Endothelial cell of umbilical vein (primary cell): ENCODE data around the gene GNB1L. TPM values are rescaled to one million over a fixed set of nuclear protein-coding genes. Genes with fewer than 3 reads are reported as not detected.

Source experiments
- BruUV-seq: library from RNA; stranded (reverse); fragments of 400-500 nt; replicated peaks from 2 replicates; lab custom pipeline; 2021; lab: Mats Ljungman, UMichigan
- CTCF ChIA-PET: fragments of 300-600, 350-600 bp; sonication (Branson Sonifier 250); formaldehyde crosslinking; loops from one replicate; lab custom pipeline; 2021; ENCODE audit warnings: antibody characterized with exemption, inconsistent platforms; lab: Charles Lee
- POLR2A ChIA-PET: fragments of 300-600, 350-600 bp; sonication (Branson Sonifier 250); formaldehyde crosslinking; loops from one replicate; lab custom pipeline; 2021; ENCODE audit warnings: antibody characterized with exemption, inconsistent platforms; lab: Charles Lee
- DNase-seq: peaks from one replicate; pipeline ENCODE4 v3.0.0-alpha.2; 2011; ENCODE audit warnings: low read depth, low spot score
- FAIRE-seq: peaks from 2 replicates; lab custom pipeline; 2011; peaks lifted over from hg19 to GRCh38; lab: Jason Lieb, UNC
- H2AFZ ChIP-seq: 2 replicates; pipeline ENCODE4 v1.6.0; 2012; ENCODE audit warnings: low read depth, low read length, control low read depth, inconsistent platforms
- H3K27ac ChIP-seq: 2 replicates; pipeline ENCODE4 v1.5.1; 2011; ENCODE audit warnings: low read depth, mild to moderate bottlenecking, control low read depth, low read length, moderate library complexity; ENCODE audit not compliant: insufficient read depth
- H3K27me3 ChIP-seq, 2 experiments: 2 replicates each; pipeline versions ENCODE4 v1.6.0 to v1.6.1; 2011; ENCODE audit warnings: low read length in 2 of 2, mixed read lengths in 1 of 2; ENCODE audit not compliant: control insufficient read depth in 2 of 2, insufficient read depth in 2 of 2
- H3K36me3 ChIP-seq, 2 experiments: 2 replicates in 1 of 2; 3 replicates in 1 of 2; pipeline ENCODE4 v1.5.1; 2011; ENCODE audit warnings: low read length in 2 of 2, mild to moderate bottlenecking in 1 of 2, moderate library complexity in 1 of 2; ENCODE audit not compliant: control insufficient read depth in 2 of 2, insufficient read depth in 2 of 2; ENCODE audit errors: extremely low read depth in 1 of 2
- H3K4me1 ChIP-seq: 3 replicates; pipeline ENCODE4 v1.5.1; 2011; ENCODE audit warnings: mild to moderate bottlenecking, low read length; ENCODE audit not compliant: control insufficient read depth, insufficient read depth; ENCODE audit errors: extremely low read depth
- H3K4me2 ChIP-seq: 2 replicates; pipeline ENCODE4 v1.6.1; 2011; ENCODE audit warnings: low read length, control low read depth, mixed read lengths; ENCODE audit not compliant: insufficient read depth
- H3K4me3 ChIP-seq, 3 experiments: fragments of 200-600 bp in 1 of 3; sonication (generic), shearing (Covaris generic) in 1 of 3; replicated peaks in 1 of 3; 2 replicates each; pipeline ENCODE4 v1.5.1; 2011 to 2016; ENCODE audit warnings: control low read depth in 3 of 3, low read length in 3 of 3, mild to moderate bottlenecking in 2 of 3, inconsistent platforms in 1 of 3, low read depth in 1 of 3, moderate library complexity in 1 of 3; ENCODE audit not compliant: insufficient read depth in 1 of 3
- H3K79me2 ChIP-seq: 2 replicates; pipeline ENCODE4 v1.6.0; 2012; ENCODE audit warnings: low read length, inconsistent platforms; ENCODE audit not compliant: control insufficient read depth, insufficient read depth
- H3K9ac ChIP-seq: replicated peaks from 2 replicates; pipeline ENCODE3; 2011; ENCODE audit warnings: low read length, control low read depth; ENCODE audit not compliant: insufficient read depth; ENCODE audit errors: extremely low read depth
- H3K9me1 ChIP-seq: replicated peaks from 3 replicates; pipeline ENCODE4 v1.6.0; 2011; ENCODE audit warnings: mild to moderate bottlenecking, low read length; ENCODE audit not compliant: control insufficient read depth, insufficient read depth; ENCODE audit errors: extremely low read depth
- H3K9me3 ChIP-seq: replicated peaks from 2 replicates; pipeline ENCODE4 v1.5.1; 2012; ENCODE audit warnings: low read length, inconsistent platforms; ENCODE audit not compliant: control insufficient read depth, insufficient read depth
- H4K20me1 ChIP-seq: replicated peaks from 2 replicates; pipeline ENCODE3; 2011; ENCODE audit warnings: mild to moderate bottlenecking, low read length; ENCODE audit not compliant: control insufficient read depth, insufficient read depth; ENCODE audit errors: extremely low read depth
- CTCF ChIP-seq, 2 donors: IDR thresholded peaks; 1 replicate in 1 of 2; 2 replicates in 1 of 2; pipeline ENCODE4 v1.5.1; 2011; ENCODE audit warnings: low read length in 2 of 2, mild to moderate bottlenecking in 2 of 2, moderate library complexity in 2 of 2, control low read depth in 1 of 2, inconsistent platforms in 1 of 2, low read depth in 1 of 2; ENCODE audit not compliant: insufficient read depth in 1 of 2; ENCODE audit errors: extremely low read depth in 1 of 2
- EZH2 ChIP-seq: IDR thresholded peaks from 2 replicates; pipeline ENCODE4 v1.6.1; 2012; ENCODE audit warnings: borderline replicate concordance, low read depth, mild to moderate bottlenecking, moderate library complexity, low read length, inconsistent platforms; ENCODE audit not compliant: severe bottlenecking
- FOS ChIP-seq: IDR thresholded peaks from 2 replicates; pipeline ENCODE4 v1.6.1; 2011; ENCODE audit warnings: mild to moderate bottlenecking, low read length, moderate library complexity, borderline replicate concordance; ENCODE audit not compliant: insufficient read depth
- GATA2 ChIP-seq: IDR thresholded peaks from 2 replicates; pipeline ENCODE4 v1.7.0; 2011; ENCODE audit warnings: low read depth, mild to moderate bottlenecking, moderate library complexity, mixed read lengths, low read length; ENCODE audit not compliant: insufficient read length, insufficient read depth
- JUN ChIP-seq: IDR thresholded peaks from 2 replicates; pipeline ENCODE4 v1.6.1; 2011; ENCODE audit warnings: borderline replicate concordance, low read depth; ENCODE audit not compliant: insufficient read length, insufficient read depth
- MAX ChIP-seq: IDR thresholded peaks from 2 replicates; pipeline ENCODE4 v1.6.1; 2011; ENCODE audit not compliant: insufficient read depth, insufficient read length
- MYC ChIP-seq: IDR thresholded peaks from one replicate; pipeline ENCODE4 v1.6.1; 2011; ENCODE audit warnings: mild to moderate bottlenecking, low read depth, low read length
- POLR2A ChIP-seq: IDR thresholded peaks from 2 replicates; pipeline ENCODE4 v1.6.1; 2012; ENCODE audit warnings: low read depth, mild to moderate bottlenecking, control low read depth, low read length
- POLR2AphosphoS5 ChIP-seq: IDR thresholded peaks from 2 replicates; pipeline ENCODE4 v1.6.1; 2012; ENCODE audit warnings: low read depth, mild to moderate bottlenecking, control low read depth, low read length, moderate library complexity; ENCODE audit not compliant: insufficient read depth
- dilution Hi-C: fragments of 300-500 bp; cut with MboI; formaldehyde crosslinking; loops from one replicate; pipeline ENCODE4 v1.15.0; 2019; ENCODE audit warnings: low sequenced_read_pairs; ENCODE audit not compliant: extremely low pct_ligation_motif_present
- intact Hi-C: fragments of 100-400 bp; cut with micrococcal nuclease; formaldehyde crosslinking; loops from one replicate; pipeline ENCODE4 v1.10.0; 2022
- polyA plus RNA-seq, 4 experiments: library from polyadenylated mRNA; depleted of rRNA in 3 of 4; stranded (reverse) in 3 of 4; unstranded in 1 of 4; fragments of >200 nt; gene quantifications; 2 replicates each; pipeline versions ENCODE4 v1.2.1 to v1.2.3, GENCODE V29; 2011 to 2012; ENCODE audit warnings: missing spikeins in 1 of 4
- total RNA-seq: library from RNA; stranded (reverse); gene quantifications from 2 replicates; pipeline ENCODE4 v1.2.3, GENCODE V29; 2021

Gene GNB1L
- total and polyA plus RNA-seq, 2 donors (not counting 3 experiments of a cell fraction or from before 2014, with no cell fraction given) = 5.4 to 5.9 TPM

GRCh38 chr22:19786959-19787848 lies 67.5 kb downstream of the GNB1L start:
- no peak for DNase-seq
- no peaks in the 10 kb centered on the region for H3K36me3 ChIP-seq
- no peaks in the 10 kb centered on the region for H3K4me1 ChIP-seq
- H4K20me1 ChIP-seq = no peaks in the 10 kb centered on the region
- no peaks in the 10 kb centered on the region for H3K79me2 ChIP-seq
- no peak overlapping the region for H3K27ac ChIP-seq
- dilution Hi-C loops = no loop called here
- no peak overlapping the region for H3K9ac ChIP-seq
- ChIA-PET CTCF (interaction anchor here (1.1 kb wide), 1 partner anchor 14 kb away, joined by 5 read pairs; no protein-coding TSS in a partner anchor), POLR2A (no interaction called here)
- H3K9me1 ChIP-seq = no peaks in the 10 kb centered on the region
- H3K4me3 ChIP-seq = no peak overlapping the region
- no peaks in the 10 kb centered on the region for H3K9me3 ChIP-seq
- no peaks in the 10 kb centered on the region for H3K27me3 ChIP-seq
- no peak overlapping the region for H2AFZ ChIP-seq
- FAIRE-seq = no peak
- H3K4me2 ChIP-seq = no peak overlapping the region
- no TSS peak for BruUV-seq
- no peak for TF ChIP-seq MAX
- no peak for TF ChIP-seq POLR2A
- no peak for TF ChIP-seq GATA2
- intact Hi-C loops = no loop called here

GRCh38 chr22:19786264-19786585 lies 68.4 kb downstream of the GNB1L start:
- intact Hi-C loops = no loop called here

More at GRCh38 chr22:19786264-19786585, 68.4 kb downstream of the GNB1L start:
- no peaks in the 10 kb centered on the region for H3K9me3 ChIP-seq
- no peaks in the 10 kb centered on the region for H3K36me3 ChIP-seq
- H3K9me1 ChIP-seq = no peaks in the 10 kb centered on the region
- no peak for DNase-seq
- no TSS peak for BruUV-seq
- FAIRE-seq = no peak
- H3K4me3 ChIP-seq = no peak overlapping the region
- TF ChIP-seq CTCF (IDR thresholded peaks at IDR 0.05; ENCODE audit: extremely low read depth in 1 of 2, insufficient read depth in 1 of 2, low read depth in 1 of 2, low read length in 2 of 2) = no peak
- TF ChIP-seq MYC = no peak
- no peak for TF ChIP-seq GATA2
- no peak for TF ChIP-seq POLR2A
- no peak for TF ChIP-seq POLR2AphosphoS5
- no peak for TF ChIP-seq MAX
- no peak for TF ChIP-seq EZH2
- no peak for TF ChIP-seq FOS
- no peak for TF ChIP-seq JUN
- no peak overlapping the region for H3K9ac ChIP-seq
- ChIA-PET POLR2A (no interaction called here), CTCF (interaction anchor here (0.9 to 1.5 kb wide), 3 partner anchors 15 to 124 kb away, joined by 4 to 7 read pairs (median 6); no protein-coding TSS in a partner anchor)
- no peaks in the 10 kb centered on the region for H3K79me2 ChIP-seq
- H3K27ac ChIP-seq = no peak overlapping the region
- no peak overlapping the region for H3K4me2 ChIP-seq
- no peaks in the 10 kb centered on the region for H3K27me3 ChIP-seq
- H4K20me1 ChIP-seq = no peaks in the 10 kb centered on the region
- H3K4me1 ChIP-seq = no peaks in the 10 kb centered on the region
- dilution Hi-C loops = no loop called here
- no peak overlapping the region for H2AFZ ChIP-seq
